Fibroblast of lung (primary cell): ENCODE data around the gene UNC13C. TPM values are rescaled to one million over a fixed set of nuclear protein-coding genes. Genes with fewer than 3 reads are reported as not detected.

Source experiments
- DNase-seq, 2 donors: peaks; one replicate each; pipeline versions ENCODE4 v3.0.0 to v3.0.0-alpha.2; 2010; ENCODE audit warnings: low read depth in 2 of 2
- H2AFZ ChIP-seq: 2 replicates; pipeline ENCODE4 v1.5.1; 2012; ENCODE audit warnings: low read length, control low read depth, inconsistent platforms
- H3K27ac ChIP-seq: 2 replicates; pipeline ENCODE4 v1.5.1; 2011; ENCODE audit warnings: low read length, control low read depth; ENCODE audit not compliant: insufficient read depth
- H3K27me3 ChIP-seq: 2 replicates; pipeline ENCODE4 v1.5.1; 2011; ENCODE audit warnings: mild to moderate bottlenecking, low read length; ENCODE audit not compliant: control insufficient read depth, insufficient read depth
- H3K36me3 ChIP-seq: 2 replicates; pipeline ENCODE4 v1.5.1; 2011; ENCODE audit warnings: low read length; ENCODE audit not compliant: control insufficient read depth, insufficient read depth
- H3K4me1 ChIP-seq: 2 replicates; pipeline ENCODE4 v1.5.1; 2011; ENCODE audit warnings: low read length; ENCODE audit not compliant: control insufficient read depth, insufficient read depth; ENCODE audit errors: extremely low read depth
- H3K4me2 ChIP-seq: 2 replicates; pipeline ENCODE4 v1.5.1; 2011; ENCODE audit warnings: low read length, control low read depth; ENCODE audit not compliant: insufficient read depth; ENCODE audit errors: extremely low read depth
- H3K4me3 ChIP-seq, 4 experiments: fragments of 200-600 bp in 1 of 4; sonication (generic) in 1 of 4; replicated peaks in 1 of 4; 2 replicates each; pipeline ENCODE4 v1.5.1; 2011 to 2016; ENCODE audit warnings: low read length in 4 of 4, low read depth in 3 of 4, mild to moderate bottlenecking in 3 of 4, control low read depth in 2 of 4, inconsistent platforms in 1 of 4, mixed read lengths in 1 of 4; ENCODE audit not compliant: insufficient read depth in 1 of 4; ENCODE audit errors: control extremely low read depth in 1 of 4
- H3K79me2 ChIP-seq: 2 replicates; pipeline ENCODE4 v1.5.1; 2012; ENCODE audit warnings: mild to moderate bottlenecking, low read length, inconsistent platforms; ENCODE audit not compliant: control insufficient read depth, insufficient read depth
- H3K9ac ChIP-seq: 2 replicates; pipeline ENCODE4 v1.5.1; 2011; ENCODE audit warnings: mild to moderate bottlenecking, low read length, control low read depth; ENCODE audit not compliant: insufficient read depth
- H3K9me3 ChIP-seq: 2 replicates; pipeline ENCODE4 v1.5.1; 2012; ENCODE audit warnings: low read depth, low read length; ENCODE audit not compliant: control insufficient read depth, insufficient read depth
- H4K20me1 ChIP-seq: 2 replicates; pipeline ENCODE4 v1.5.1; 2011; ENCODE audit warnings: low read length; ENCODE audit not compliant: control insufficient read depth, insufficient read depth; ENCODE audit errors: extremely low read depth
- EZH2 ChIP-seq: IDR thresholded peaks from 2 replicates; pipeline ENCODE4 v1.5.1; 2012; ENCODE audit warnings: low read length, control low read depth, mild to moderate bottlenecking; ENCODE audit errors: missing control alignments
- polyA plus RNA-seq, 2 donors: library from polyadenylated mRNA; depleted of rRNA in 1 of 2; stranded (reverse) in 1 of 2; unstranded in 1 of 2; fragments of >200 nt; gene quantifications; 2 replicates each; pipeline ENCODE4 v1.2.1, GENCODE V29; 2011 to 2012; ENCODE audit warnings: missing spikeins in 1 of 2
- total RNA-seq: library from RNA; depleted of rRNA; stranded (reverse); fragments of >200 nt; gene quantifications from 2 replicates; pipeline ENCODE4 v1.2.1, GENCODE V29; 2014
- TF ChIP-seq, protein P1 (sequence below), 2 donors: IDR thresholded peaks in 1 of 2; conservative IDR thresholded peaks in 1 of 2; 1 replicate in 1 of 2; 2 replicates in 1 of 2; pipeline ENCODE4 v1.5.1; 2011 to 2012; ENCODE audit warnings: low read length in 2 of 2, control low read depth in 1 of 2, inconsistent platforms in 1 of 2, low read depth in 1 of 2, mild to moderate bottlenecking in 1 of 2

UNC13C gene
- total and polyA plus RNA-seq, 2 donors (not counting 1 experiment from before 2014, with no cell fraction given), result not detected

- no peak overlapping the region for H3K4me3 ChIP-seq
- H3K9me3 ChIP-seq, result no peaks in the 10 kb centered on the region
- H3K9ac ChIP-seq, result no peak overlapping the region
- no peak overlapping the region for H3K4me2 ChIP-seq
- no peaks in the 10 kb centered on the region for H3K27me3 ChIP-seq
- H3K27ac ChIP-seq, result no peak overlapping the region
- H3K36me3 ChIP-seq, result no peaks in the 10 kb centered on the region
- TF ChIP-seq EZH2, result no peak
- TF ChIP-seq, protein P1, sequence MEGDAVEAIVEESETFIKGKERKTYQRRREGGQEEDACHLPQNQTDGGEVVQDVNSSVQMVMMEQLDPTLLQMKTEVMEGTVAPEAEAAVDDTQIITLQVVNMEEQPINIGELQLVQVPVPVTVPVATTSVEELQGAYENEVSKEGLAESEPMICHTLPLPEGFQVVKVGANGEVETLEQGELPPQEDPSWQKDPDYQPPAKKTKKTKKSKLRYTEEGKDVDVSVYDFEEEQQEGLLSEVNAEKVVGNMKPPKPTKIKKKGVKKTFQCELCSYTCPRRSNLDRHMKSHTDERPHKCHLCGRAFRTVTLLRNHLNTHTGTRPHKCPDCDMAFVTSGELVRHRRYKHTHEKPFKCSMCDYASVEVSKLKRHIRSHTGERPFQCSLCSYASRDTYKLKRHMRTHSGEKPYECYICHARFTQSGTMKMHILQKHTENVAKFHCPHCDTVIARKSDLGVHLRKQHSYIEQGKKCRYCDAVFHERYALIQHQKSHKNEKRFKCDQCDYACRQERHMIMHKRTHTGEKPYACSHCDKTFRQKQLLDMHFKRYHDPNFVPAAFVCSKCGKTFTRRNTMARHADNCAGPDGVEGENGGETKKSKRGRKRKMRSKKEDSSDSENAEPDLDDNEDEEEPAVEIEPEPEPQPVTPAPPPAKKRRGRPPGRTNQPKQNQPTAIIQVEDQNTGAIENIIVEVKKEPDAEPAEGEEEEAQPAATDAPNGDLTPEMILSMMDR (conservative IDR thresholded peaks at IDR 0.05 in 1 of 2, IDR thresholded peaks at IDR 0.05 in 1 of 2; ENCODE audit: low read depth in 1 of 2, low read length in 2 of 2), result no peak
- H3K4me1 ChIP-seq, result no peaks in the 10 kb centered on the region
- DNase-seq, result no peak
- H2AFZ ChIP-seq, result no peak overlapping the region
- no peaks in the 10 kb centered on the region for H3K79me2 ChIP-seq
- no peaks in the 10 kb centered on the region for H4K20me1 ChIP-seq
Observed at GRCh38 chr15:54481819-54482218, 503.6 kb downstream of the UNC13C start.

DNA sequence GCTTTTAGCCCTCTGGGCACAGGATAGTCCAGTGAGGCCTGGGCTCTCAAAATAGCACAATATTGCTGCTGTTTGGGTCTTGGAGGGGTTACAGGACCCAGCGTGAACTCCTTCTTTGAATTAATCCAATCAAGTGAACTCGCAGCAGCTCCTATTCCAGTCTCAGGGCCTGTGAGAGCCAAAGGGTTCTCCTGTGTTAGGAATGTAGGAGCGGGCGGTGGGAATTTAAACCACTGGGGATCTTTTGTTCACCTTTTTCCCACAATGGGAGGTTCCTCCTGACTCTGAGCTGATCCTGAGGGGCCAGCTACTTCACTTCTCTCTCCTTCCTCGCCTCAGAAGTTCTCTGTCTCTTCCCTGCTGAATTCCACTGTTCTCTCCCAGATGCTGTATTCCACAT lies 504.0 kb downstream of the UNC13C start:
- no peak overlapping the region for H3K4me2 ChIP-seq
- no peak overlapping the region for H3K27ac ChIP-seq
- no peaks in the 10 kb centered on the region for H3K36me3 ChIP-seq
- no peaks in the 10 kb centered on the region for H3K4me1 ChIP-seq
- H3K9me3 ChIP-seq, result no peaks in the 10 kb centered on the region
- no peak overlapping the region for H2AFZ ChIP-seq
- no peak for DNase-seq
- H4K20me1 ChIP-seq, result no peaks in the 10 kb centered on the region
- no peak for TF ChIP-seq EZH2
- TF ChIP-seq, protein P1 (conservative IDR thresholded peaks at IDR 0.05 in 1 of 2, IDR thresholded peaks at IDR 0.05 in 1 of 2; ENCODE audit: low read depth in 1 of 2, low read length in 2 of 2), result no peak
- no peaks in the 10 kb centered on the region for H3K27me3 ChIP-seq
- H3K79me2 ChIP-seq, result no peaks in the 10 kb centered on the region
- no peak overlapping the region for H3K4me3 ChIP-seq
- H3K9ac ChIP-seq, result no peak overlapping the region

GRCh38 chr15:54500330-54500729 lies 522.1 kb downstream of the UNC13C start:
- DNase-seq, result no peak
- no peaks in the 10 kb centered on the region for H3K79me2 ChIP-seq

More at GRCh38 chr15:54500330-54500729, 522.1 kb downstream of the UNC13C start:
- Histone ChIP-seq H2AFZ (no peak overlapping the region), H4K20me1 (no peaks in the 10 kb centered on the region), H3K36me3 (no peaks in the 10 kb centered on the region), H3K27ac (no peak overlapping the region), H3K27me3 (no peaks in the 10 kb centered on the region), H3K4me1 (no peaks in the 10 kb centered on the region), H3K9me3 (no peaks in the 10 kb centered on the region), H3K4me3 (no peak overlapping the region), H3K9ac (no peak overlapping the region), H3K4me2 (no peak overlapping the region)
- TF ChIP-seq EZH2, result no peak
- TF ChIP-seq, protein P1 (conservative IDR thresholded peaks at IDR 0.05 in 1 of 2, IDR thresholded peaks at IDR 0.05 in 1 of 2; ENCODE audit: low read depth in 1 of 2, low read length in 2 of 2), result no peak
